MM.1S (cell line): Measurements from ENCODE around the gene PLSCR2.
"Not testable (repeated sequence)": the region's sequence is repeated elsewhere in the genome, so short reads cannot be mapped to it uniquely, and the experiment has no call there.

Experiments used
- CTCF ChIP-seq: fragments of 300-600 bp; sonication (generic); IDR thresholded peaks from 2 replicates; pipeline ENCODE4 v1.5.1; 2016; ENCODE audit warnings: antibody characterized with exemption, low read length, mixed read lengths
- EZH2phosphoT487 ChIP-seq: fragments of 300-600 bp; sonication (generic); IDR thresholded peaks from 2 replicates; pipeline ENCODE4 v1.6.1; 2018; ENCODE audit warnings: antibody characterized with exemption, low read length

- TF ChIP-seq CTCF, EZH2phosphoT487: not testable (repeated sequence)
These were observed 5.6 kb upstream of the PLSCR2 start for GRCh38 chr3:146474976-146475375.
